NCI-H1930 (cell line): ENCODE results near the gene PRDM8.

Experiments
- DNase-seq, 2 experiments: peaks; one replicate each; lab custom pipeline; 2025; lab: John Stamatoyannopoulos, UW

Gene PRDM8

DNA sequence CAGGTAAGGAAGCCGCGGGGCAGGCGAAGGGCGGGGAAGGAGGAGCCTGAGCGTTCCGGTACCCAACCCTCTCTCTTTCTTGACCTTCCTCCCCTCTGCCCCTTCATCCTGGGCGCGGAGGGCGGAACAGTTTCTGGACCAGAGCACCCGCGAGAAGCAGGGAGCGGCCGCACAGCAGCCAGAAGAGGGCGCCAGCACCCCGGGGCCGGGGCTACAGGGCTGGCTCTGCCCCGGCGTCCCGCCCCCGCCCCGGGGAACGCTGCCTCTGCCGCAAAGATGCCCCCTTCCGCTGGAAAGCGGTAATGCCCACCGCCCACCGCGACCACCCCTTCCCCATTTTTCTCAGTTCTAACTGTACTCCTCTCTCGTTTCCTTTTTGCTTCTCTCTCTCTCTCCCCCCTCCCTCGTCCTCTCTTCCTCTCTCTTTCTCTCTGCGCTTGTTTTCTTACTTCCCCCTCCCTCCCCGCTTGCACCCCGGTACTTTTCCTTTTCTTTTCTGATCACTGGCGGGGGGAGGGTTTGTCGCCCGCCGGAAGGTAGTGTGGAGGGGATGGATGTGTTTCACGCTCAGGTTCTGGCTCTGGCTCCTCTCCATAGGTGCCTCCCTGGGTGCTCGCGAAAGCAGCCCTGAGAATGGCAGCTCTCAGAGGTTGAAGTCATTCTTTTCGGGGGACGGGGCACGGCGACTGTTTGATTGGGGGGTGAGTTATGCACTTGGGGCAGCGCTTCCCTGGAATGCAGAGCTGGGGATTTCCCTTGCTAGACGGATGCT, 13.1 kb upstream of the PRDM8 start:
- peak; percentile 62 to 77 for DNase-seq

DNA sequence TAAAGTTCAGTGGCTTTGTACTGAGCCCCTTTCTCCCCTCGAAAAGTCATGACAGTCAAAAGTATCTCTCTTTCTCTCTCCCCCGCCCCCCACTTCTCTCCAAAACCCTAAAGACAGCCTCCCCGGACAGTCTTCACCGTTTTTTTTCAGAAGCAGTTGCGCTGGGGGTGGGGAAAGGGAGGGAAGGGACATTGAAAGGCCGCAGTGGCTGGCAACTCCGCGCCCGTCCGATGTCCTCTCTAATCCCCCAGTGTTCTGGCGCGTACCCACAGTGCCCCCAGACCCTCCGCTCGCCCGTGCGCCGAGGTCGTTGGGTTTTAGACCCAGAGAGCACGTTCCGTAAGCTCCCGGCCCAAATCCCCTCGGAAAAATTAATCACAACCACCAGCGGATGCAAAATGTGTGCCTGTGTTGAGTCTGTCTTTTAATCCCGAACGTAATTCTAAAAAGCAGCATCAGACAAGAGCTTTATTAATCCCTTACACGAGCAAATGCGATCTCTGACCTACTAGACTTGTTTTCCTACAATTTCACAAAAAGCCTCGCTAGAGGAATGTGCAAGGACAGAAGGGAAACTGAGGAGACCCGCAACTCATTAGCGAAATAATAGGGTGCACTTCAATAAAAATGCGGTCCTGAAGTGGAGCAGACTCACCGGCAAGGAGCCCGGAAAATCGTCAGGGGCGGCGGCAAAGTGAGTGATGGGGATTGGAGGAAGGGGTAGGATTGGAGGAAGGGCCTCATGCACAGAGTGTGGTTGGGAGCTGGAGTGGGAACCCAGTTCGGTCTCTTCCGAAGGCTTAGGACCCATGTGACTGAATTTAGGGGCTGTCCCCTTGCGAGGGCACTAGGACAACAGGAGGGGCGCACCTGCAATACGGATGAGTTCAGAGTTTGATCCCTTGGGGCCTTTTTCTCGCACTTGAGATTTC, 12.2 kb upstream of the PRDM8 start:
- DNase-seq: no peak

DNA sequence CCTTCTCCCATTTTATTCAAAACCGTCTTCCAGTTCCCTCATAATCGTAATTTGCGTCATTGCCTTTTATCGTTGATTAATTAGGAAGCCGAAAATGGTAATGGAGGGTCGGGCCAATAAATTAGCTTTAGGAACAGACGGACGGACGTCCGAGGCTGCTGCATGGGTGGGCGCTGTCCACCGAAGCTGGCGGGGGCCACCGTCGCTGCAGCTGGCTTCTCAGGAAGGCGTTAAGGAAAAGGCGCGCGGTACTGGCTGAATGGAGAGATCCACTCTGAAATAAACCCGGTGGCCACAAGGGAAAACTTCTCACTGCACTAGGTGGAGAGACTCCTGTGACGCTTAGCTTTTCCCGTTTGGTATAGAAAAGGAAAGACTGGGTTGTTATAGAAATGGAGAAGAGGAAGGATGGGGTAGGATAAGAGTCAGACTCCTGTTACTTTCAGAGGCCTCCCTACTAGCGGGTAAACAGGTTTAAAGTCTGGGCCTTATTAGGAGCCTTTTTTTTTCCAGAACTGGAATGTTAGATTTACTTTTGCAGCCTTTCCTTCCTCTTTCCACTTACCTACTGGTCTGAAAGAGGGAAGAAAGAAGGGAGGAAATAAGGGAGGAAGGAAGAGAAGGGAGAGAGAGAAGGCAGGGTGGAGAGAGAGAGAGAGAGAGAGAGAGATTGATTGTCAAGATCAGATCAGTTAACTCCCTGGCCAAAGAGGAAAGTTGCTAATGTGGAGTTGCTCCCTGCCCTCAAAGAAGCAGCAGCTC, 11.3 kb upstream of the PRDM8 start:
- DNase-seq: no peak

GRCh38 chr4:80186676-80187075, 10.6 kb upstream of the PRDM8 start:
- DNase-seq: no peak

GRCh38 chr4:80187677-80188076, 9.6 kb upstream of the PRDM8 start:
- no peak for DNase-seq

DNA sequence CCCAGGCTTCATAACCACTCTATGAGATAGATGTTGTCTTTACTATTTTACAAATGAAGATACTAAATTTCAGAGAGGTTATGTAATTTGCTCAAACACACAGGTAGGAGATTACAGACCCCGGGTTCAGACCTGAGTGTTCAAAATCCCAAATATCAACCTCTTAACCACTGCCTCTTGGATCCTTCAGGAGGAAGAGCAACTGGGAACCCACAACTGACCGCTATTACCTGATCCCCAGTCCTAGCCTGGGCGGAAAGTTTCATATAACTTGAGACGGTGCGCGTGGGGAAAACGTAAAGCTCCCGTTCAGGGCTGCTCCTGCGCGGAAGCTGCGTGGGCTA, 8.9 kb upstream of the PRDM8 start:
- no peak for DNase-seq

GRCh38 chr4:80188801-80189458, 8.4 kb upstream of the PRDM8 start:
- no peak for DNase-seq

DNA sequence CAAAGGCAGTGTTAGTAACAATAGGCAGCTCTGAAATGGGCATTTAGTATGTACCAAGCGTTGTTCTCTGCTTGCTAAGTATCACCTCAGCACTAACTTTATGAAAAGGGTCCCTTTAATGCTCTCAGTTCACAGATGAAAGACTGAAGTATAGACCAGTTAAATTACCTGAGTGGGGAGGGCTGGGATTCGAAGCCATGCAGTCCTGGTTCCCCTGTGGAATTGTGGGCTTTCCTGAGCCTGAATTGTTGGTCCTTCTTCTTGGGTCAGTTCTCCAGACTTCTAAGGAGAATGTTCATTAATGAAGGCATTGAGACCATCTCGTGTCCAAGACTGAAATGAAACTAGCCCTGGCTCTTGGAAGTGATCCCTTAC, 7.7 kb upstream of the PRDM8 start:
- no peak for DNase-seq

- no peak for DNase-seq
These were observed 7.2 kb upstream of the PRDM8 start for GRCh38 chr4:80189956-80190677.

DNA sequence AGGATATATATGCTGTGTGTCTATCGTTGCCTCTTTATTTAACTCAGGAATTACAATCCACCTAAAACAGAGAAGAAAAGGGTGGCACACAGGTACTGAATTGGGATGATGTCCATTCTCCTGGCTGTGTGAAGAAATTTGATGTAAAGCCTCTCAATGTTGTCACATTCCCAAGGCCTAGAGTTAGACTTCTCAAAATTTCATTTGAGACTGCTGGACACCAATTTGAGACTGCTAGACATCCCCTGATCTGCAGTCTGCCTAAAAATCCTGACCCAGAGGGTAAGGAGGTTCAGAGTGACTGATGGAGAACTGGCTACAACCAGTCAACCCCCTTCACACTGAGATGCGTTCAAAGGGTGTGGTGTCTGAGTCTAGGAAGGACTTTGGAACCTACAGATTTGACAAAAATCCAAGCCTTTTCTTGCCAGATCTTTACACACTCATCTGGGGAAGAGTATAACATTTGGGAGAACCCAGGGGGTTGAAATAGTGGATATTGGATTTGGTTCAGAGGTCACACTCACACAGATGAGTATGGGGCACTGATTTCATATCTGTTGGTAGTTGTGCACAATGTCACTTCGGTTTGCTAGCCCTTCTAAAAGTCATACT, 4.9 kb upstream of the PRDM8 start:
- DNase-seq: no peak

GRCh38 chr4:80192937-80193336, 4.4 kb upstream of the PRDM8 start:
- DNase-seq: no peak

DNA sequence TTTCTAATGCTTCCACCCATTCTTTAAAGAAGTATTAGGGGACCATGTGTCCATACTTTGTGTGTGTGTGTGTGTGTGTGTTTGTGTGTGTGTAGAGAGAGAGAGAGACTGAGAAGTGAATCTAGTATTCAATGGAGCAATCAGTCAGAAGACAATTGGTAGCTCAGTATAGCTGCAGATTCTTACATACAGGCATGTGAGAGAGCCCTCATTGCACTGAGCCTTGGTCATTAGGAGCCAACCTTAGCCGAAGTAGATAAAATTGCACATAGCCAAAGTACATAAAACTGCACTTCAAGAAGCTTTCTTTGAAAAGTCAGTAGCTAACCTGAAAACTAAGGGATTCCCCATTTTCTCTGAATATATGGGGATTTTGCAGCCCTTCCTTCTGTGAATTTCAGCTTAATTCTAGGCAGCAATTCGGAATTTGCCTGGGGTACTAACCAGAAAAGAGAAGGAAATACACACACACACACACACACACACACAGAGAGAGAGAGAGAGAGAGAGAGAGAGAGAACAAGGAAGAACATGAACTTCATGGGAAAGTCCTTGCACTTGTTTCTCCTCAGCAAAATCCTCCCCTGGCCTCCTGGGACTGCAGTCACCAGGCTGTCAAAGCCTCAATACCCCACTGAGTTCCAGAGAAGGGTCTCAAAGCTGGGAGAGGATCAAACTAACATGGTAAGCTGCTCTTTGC, 1.7 kb upstream of the PRDM8 start:
- no peak for DNase-seq

GRCh38 chr4:80196259-80196921, 913 bp upstream of the PRDM8 start:
- DNase-seq: peak in 1 of 2 experiments; percentile 20

GRCh38 chr4:80197601-80198440, 518 bp downstream of the PRDM8 start:
- peak; percentile 49 to 61 for DNase-seq

GRCh38 chr4:80198441-80198837, 1.1 kb downstream of the PRDM8 start:
- no peak for DNase-seq

DNA sequence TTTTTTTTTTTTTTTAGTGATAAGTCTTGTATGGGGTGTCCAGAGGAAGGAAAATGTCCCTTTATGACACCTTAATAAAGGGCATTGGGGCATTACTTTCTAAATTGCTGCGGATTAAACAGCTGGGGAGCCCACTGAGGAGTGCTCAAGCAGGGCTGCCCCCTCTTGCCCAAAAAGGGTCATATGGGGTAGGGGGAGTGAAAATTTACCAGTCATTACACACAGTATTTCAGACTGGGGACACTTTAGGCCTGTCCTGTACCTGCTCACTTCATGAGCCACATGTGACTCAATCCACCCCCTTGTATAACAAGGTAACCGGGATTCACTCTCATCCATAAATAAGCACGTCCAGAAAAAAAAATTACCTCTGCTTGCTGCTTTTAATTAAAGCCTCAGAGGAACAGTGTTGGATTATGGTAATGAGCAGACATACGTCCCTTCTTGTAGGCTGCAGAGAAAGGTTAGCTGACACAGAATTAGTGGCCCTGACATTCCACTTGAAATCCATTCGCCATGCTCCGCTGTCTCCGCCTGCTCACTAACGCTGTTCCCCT, 1.8 kb downstream of the PRDM8 start:
- no peak for DNase-seq

- no peak for DNase-seq
These were observed 2.6 kb downstream of the PRDM8 start for GRCh38 chr4:80199947-80200346.
